Endothelial cell of umbilical vein (primary cell): ENCODE data around the gene C16orf90.

Experiments used
- EZH2 ChIP-seq: IDR thresholded peaks from 2 replicates; pipeline ENCODE4 v1.6.1; 2012; ENCODE audit warnings: borderline replicate concordance, low read depth, mild to moderate bottlenecking, moderate library complexity, low read length, inconsistent platforms; ENCODE audit not compliant: severe bottlenecking
- JUN ChIP-seq: IDR thresholded peaks from 2 replicates; pipeline ENCODE4 v1.6.1; 2011; ENCODE audit warnings: borderline replicate concordance, low read depth; ENCODE audit not compliant: insufficient read length, insufficient read depth
- MYC ChIP-seq: IDR thresholded peaks from one replicate; pipeline ENCODE4 v1.6.1; 2011; ENCODE audit warnings: mild to moderate bottlenecking, low read depth, low read length
- POLR2A ChIP-seq: IDR thresholded peaks from 2 replicates; pipeline ENCODE4 v1.6.1; 2012; ENCODE audit warnings: low read depth, mild to moderate bottlenecking, control low read depth, low read length
- POLR2AphosphoS5 ChIP-seq: IDR thresholded peaks from 2 replicates; pipeline ENCODE4 v1.6.1; 2012; ENCODE audit warnings: low read depth, mild to moderate bottlenecking, control low read depth, low read length, moderate library complexity; ENCODE audit not compliant: insufficient read depth
- TF ChIP-seq, protein P1 (sequence below), 2 donors: IDR thresholded peaks; 1 replicate in 1 of 2; 2 replicates in 1 of 2; pipeline ENCODE4 v1.5.1; 2011; ENCODE audit warnings: low read length in 2 of 2, mild to moderate bottlenecking in 2 of 2, moderate library complexity in 2 of 2, control low read depth in 1 of 2, inconsistent platforms in 1 of 2, low read depth in 1 of 2; ENCODE audit not compliant: insufficient read depth in 1 of 2; ENCODE audit errors: extremely low read depth in 1 of 2
- TF ChIP-seq, protein P2 (sequence below): IDR thresholded peaks from 2 replicates; pipeline ENCODE4 v1.6.1; 2011; ENCODE audit not compliant: insufficient read depth, insufficient read length

DNA sequence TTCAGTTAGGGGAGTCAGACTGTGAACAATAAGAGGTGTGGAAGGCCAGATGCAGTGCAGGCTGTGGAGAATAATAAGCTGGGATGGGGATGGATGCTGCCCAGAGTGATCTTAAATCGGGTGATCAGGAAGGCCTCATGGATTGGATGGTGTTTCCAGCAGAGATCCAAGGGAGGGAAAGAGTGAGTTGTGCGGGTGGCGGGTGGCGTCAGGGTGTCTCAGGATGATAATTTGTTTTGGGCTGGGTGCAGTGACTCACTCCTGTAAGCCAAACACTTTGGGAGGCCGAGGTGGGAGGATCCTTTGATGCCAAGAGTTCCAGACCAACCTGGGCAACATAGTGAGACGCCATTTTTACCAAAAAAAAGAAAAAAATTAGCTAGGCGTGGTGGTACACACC is 13.4 kb upstream of the C16orf90 start:
- TF ChIP-seq, protein P1, sequence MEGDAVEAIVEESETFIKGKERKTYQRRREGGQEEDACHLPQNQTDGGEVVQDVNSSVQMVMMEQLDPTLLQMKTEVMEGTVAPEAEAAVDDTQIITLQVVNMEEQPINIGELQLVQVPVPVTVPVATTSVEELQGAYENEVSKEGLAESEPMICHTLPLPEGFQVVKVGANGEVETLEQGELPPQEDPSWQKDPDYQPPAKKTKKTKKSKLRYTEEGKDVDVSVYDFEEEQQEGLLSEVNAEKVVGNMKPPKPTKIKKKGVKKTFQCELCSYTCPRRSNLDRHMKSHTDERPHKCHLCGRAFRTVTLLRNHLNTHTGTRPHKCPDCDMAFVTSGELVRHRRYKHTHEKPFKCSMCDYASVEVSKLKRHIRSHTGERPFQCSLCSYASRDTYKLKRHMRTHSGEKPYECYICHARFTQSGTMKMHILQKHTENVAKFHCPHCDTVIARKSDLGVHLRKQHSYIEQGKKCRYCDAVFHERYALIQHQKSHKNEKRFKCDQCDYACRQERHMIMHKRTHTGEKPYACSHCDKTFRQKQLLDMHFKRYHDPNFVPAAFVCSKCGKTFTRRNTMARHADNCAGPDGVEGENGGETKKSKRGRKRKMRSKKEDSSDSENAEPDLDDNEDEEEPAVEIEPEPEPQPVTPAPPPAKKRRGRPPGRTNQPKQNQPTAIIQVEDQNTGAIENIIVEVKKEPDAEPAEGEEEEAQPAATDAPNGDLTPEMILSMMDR (IDR thresholded peaks at IDR 0.05; ENCODE audit: extremely low read depth in 1 of 2, insufficient read depth in 1 of 2, low read depth in 1 of 2, low read length in 2 of 2) = no peak
- TF ChIP-seq EZH2 (no peak), POLR2A (no peak), POLR2AphosphoS5 (no peak), JUN (no peak), MYC (no peak)
- TF ChIP-seq, protein P2, sequence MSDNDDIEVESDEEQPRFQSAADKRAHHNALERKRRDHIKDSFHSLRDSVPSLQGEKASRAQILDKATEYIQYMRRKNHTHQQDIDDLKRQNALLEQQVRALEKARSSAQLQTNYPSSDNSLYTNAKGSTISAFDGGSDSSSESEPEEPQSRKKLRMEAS = no peak
